ENCODE data around the gene PCDH9.
"Not testable (repeated sequence)": the region's sequence is repeated elsewhere in the genome, so short reads cannot be mapped to it uniquely, and the experiment has no call there.

PCDH9 gene

GRCh38 chr13:66886264-66886663 lies 343.9 kb downstream of the PCDH9 start:
- DNase-seq, result no peak

DNA sequence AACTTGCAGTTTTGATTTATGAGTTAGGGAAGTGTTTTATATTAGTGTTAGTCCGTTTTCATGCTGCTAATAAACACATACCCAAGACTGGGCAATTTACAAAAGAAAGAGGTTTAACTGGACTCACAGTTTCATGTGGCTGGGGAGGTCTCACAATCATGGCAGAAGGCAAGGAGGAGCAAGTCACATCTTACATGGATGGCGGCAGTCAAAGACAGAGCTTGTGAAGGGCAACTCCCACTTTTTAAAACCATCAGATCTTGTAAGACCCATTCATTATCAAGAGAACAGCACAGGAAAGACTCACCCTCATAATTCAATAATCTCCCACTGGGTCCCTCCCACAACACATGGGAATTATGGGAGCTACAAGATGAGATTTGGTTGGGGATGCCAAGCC lies 349.0 kb downstream of the PCDH9 start:
- DNase-seq, result not testable (repeated sequence)

- DNase-seq, result no peak
Observed at GRCh38 chr13:66879988-66880387, 350.1 kb downstream of the PCDH9 start.

DNA sequence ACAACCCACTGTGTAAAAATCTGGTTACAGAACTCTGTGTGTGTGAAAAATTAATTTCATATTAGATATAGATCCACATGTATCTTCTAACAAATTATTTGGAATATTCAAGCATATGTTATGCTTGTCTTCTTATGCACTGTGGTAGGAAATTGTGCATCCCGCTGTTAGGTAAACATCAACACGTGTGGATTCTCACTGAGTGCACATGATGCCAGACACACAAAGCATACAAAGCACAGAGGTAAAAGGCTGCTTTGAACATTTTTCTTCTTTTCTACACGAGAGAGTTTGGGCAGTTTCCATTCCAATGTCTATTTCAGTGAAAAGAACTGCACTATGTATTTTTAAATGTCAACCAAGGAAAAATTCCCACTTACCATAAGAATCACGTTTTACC lies 354.9 kb downstream of the PCDH9 start:
- no peak for DNase-seq

DNA sequence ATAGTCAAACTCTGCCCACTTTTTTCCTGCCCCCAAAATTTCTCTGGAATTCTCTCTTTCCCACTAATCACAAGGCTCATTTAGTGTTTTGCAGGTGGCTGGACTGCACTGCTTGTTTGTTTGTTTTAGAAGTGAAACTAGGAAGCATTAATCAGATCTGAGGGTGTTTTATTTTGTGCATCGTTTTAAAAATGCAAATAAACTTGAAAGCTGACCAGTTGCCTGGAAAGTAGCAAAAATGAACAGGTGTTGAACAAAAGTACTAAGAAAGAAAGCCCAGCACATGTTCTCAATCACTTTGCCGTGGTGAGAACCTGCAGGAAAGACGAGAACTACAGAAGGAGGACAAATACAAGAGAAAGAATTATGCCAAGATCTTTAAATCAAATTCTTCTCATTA lies 365.5 kb downstream of the PCDH9 start:
- DNase-seq, result no peak

GRCh38 chr13:66860878-66861417 lies 369.2 kb downstream of the PCDH9 start:
- no peak for DNase-seq

DNA sequence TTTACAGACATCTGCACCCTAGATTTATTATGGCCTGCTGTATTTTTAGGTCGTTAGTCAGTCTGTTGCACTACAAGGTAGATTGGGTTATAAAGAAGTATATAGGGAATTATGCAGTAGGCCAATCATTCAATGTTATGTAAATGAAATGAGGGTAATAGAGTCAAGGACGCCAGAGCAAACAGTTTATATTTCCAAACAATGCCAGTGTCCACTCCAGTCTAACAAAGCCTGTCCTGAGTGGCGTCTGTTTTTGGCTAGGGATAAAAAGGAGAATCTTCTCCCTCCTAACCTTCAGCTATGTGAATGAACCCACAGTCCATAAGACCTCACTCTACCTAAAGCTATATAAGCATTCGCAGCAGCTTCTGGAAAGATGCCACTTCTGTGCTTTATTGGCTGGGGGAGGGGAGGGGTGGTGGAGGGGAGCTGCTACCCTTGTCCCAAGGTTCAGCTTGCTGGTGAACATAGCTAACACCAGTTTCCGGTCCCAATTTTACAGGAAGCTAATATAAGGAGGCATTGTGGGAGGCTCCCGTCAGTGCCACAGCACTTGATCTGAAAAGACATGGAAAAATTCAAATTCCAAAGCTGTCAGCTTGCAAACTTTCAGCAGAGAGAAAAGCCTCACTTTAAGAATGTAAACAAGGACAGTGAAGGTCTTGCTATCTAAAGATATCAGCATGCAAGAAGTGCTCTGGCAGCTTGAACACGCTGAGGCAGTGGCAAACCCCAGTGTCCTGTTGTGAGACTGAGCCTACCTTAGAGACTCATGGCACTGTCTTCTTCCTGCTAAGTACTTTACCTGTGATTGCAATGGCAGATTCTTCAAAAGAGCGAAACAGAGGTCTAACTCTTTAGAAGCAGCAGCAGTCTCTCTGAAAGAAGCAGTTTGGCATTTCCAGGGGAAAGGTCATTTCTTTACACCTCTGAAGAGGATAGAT lies 369.9 kb downstream of the PCDH9 start:
- DNase-seq, result no peak

- DNase-seq, result no peak
Observed at GRCh38 chr13:66859078-66859477, 371.1 kb downstream of the PCDH9 start.

DNA sequence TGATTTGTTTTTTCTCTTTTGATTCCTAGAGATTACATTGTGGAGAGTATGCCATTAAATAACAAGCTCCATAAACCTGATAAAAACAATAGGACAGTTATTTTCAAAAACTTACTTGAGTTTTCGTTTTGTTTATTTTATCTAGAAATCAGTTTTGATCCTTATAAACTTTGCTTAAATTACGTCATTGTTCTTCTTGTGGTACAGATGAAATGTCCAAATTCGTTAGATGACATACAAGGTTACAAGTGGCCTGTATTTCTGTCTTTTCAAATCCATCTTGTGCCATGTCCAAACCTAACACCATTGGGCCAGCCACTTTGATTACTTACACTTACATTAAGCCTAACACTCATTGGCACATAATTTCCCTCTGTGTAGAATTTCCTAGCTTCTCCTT lies 372.0 kb downstream of the PCDH9 start:
- no peak for DNase-seq

DNA sequence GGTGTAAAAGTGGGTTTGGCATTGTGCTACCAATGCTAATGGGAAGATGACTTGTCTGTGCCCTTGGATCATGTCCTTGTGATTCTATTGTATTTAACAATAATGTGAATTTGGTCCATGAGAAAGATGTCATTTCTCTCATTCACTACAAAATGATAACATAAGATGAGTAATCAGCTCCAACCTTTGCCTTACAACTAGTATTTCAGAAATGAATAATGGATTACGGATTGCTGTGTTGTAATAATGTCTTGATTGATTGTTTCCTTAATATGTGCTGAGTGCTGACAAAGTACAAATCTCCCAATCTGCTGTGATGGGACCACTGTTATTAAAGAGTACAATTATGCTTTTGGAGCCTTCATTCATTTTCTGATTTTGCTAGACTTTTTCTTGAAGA lies 375.0 kb downstream of the PCDH9 start:
- DNase-seq, result no peak

DNA sequence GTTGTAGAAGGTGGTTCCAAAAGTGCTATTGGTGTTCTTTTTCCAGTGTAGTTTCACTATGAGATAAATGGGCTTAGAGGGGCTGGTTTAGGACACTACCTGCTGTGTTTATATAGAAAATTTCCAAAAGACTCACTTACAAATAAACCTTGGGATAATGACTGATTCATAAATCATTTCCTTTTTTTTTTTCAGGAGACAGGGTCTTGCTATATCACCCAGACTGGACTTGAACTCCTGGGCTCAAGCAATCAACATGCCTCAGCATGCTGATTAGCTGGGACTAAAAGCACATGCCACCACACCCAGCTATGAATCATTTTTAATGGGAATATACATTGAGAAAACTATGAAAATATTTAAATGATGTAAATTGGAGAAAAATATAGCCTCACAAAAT lies 376.6 kb downstream of the PCDH9 start:
- no peak for DNase-seq

DNA sequence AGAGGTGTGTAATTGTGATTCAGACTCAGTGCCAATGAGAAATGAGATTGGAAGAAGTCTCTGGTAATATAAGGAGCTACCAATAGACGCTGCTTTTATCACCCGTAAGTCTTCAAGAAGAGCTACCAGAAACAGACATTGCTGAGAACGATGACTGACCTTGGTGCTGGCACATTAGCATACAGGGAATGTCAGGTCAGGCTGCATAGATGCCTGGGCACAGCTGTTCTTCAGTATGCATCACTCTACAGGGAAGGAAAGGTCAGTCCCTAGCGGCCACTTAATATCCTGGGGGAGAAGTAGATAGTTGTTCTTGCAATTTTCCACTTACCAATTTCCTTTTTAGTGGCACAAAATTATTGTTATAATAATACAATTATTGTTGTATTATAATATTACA lies 380.4 kb downstream of the PCDH9 start:
- DNase-seq, result no peak

- DNase-seq, result no peak
Observed at GRCh38 chr13:66847541-66847940, 382.6 kb downstream of the PCDH9 start.

DNA sequence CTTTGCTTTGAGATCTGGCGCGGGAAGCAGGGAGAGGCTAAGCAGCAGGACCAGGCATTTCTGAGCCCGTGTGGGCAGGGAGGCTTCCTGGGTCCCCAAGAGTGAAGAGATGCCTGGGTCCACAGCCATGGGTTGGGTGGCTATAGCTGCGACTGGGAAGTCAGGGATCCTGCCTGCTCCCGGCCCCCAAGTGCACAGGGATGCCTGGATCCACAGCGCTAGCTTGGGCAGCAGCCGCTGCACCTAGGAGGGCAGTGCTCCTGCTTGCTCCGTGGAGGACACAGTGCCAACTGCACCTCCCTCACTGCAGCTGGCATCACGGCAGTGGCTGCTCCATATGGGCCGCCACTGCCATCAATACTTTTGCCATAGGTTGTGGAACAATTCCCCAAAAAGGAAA lies 384.7 kb downstream of the PCDH9 start:
- no peak for DNase-seq

GRCh38 chr13:66844933-66845332 lies 385.2 kb downstream of the PCDH9 start:
- DNase-seq, result no peak

GRCh38 chr13:66842766-66843165 lies 387.4 kb downstream of the PCDH9 start:
- no peak for DNase-seq

GRCh38 chr13:66840621-66841020 lies 389.5 kb downstream of the PCDH9 start:
- no peak for DNase-seq

- DNase-seq, result no peak
Observed at GRCh38 chr13:66837246-66837645, 392.9 kb downstream of the PCDH9 start.

GRCh38 chr13:66835040-66835628 lies 395.0 kb downstream of the PCDH9 start:
- DNase-seq, result no peak

- DNase-seq, result no peak
Observed at GRCh38 chr13:66830940-66831716, 399.0 kb downstream of the PCDH9 start.

DNA sequence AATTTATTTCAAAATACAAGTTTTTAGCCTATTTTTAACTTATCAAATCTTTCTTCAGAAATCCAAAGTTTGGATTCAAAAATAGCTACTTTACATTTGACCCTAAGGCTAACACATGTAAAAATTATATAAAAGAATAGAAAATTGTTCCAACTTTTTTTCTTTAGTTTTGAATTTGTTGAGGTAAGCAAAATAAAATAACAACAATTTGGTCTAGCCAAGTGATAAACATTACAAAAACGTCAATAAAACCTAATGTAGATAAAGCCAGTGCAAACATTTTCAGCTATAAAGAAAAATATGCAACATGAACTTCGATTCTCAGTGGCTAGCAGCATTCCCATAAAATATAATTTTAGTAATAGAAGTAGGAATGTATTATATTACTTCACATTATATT lies 400.3 kb downstream of the PCDH9 start:
- DNase-seq, result no peak

DNA sequence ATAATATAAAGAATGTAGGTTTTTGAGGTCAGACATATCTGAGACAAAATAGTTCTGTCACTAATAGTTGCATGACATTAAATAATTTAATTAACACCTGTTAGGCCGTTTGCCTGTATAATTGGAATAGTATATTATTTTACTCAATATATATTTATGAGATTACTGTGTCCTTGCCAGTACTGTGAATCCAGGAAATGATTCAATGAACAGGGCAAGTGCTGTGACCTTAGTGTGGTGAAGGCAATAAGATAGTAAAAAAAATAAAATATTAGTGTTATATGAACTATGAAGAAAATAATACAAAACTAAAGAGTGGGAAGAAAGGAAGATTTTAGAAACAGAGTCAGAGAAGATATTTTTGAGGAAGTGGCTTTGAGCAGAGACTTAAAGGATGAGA lies 403.7 kb downstream of the PCDH9 start:
- DNase-seq, result no peak

DNA sequence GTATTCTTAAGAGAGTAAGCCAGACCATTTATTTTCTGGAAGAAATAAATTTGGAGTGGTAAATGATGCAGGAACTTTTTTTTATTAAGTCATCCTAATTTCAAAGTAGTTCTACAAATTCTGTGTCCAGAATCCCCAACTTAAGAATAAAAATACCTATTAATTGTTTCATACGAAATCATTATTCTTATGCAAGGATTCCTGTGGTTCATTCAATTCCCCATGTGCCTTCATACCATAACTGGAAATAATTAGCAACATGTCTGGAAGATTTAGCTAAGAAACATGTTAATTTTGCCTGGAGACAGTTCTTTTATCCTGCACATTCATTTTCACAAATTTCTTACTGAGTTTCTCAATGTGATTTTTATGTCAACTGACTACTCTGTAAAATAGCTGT lies 408.6 kb downstream of the PCDH9 start:
- no peak for DNase-seq

- DNase-seq, result no peak
Observed at GRCh38 chr13:66811455-66811854, 418.7 kb downstream of the PCDH9 start.

Measured in amniotic stem cell (primary cell).